OCI-M1 (cell line): Measurements from ENCODE around the gene IQCM.
"Not testable (repeated sequence)": the region's sequence is repeated elsewhere in the genome, so short reads cannot be mapped to it uniquely, and the experiment has no call there.

Experiments
- DNase-seq: peaks from one replicate; lab custom pipeline; 2025; lab: John Stamatoyannopoulos, UW

Gene IQCM

GRCh38 chr4:149584722-149585121, 230.9 kb downstream of the IQCM start:
- peak; percentile 27 for DNase-seq

- peak; percentile 12 for DNase-seq
Observed at GRCh38 chr4:149574971-149575370, 240.7 kb downstream of the IQCM start.

GRCh38 chr4:149572716-149573115, 242.9 kb downstream of the IQCM start:
- DNase-seq, result no peak

- DNase-seq, result no peak
Observed at GRCh38 chr4:149555799-149556198, 259.8 kb downstream of the IQCM start.

- no peak for DNase-seq
Observed at GRCh38 chr4:149555146-149555545, 260.5 kb downstream of the IQCM start.

- DNase-seq, result no peak
Observed at GRCh38 chr4:149553959-149554520, 261.6 kb downstream of the IQCM start.

GRCh38 chr4:149552601-149553000, 263.0 kb downstream of the IQCM start:
- DNase-seq, result no peak

- DNase-seq, result peak; percentile 81
Observed at GRCh38 chr4:149549911-149550310, 265.7 kb downstream of the IQCM start.

GRCh38 chr4:149534779-149535178, 280.9 kb downstream of the IQCM start:
- DNase-seq, result no peak

- peak; percentile 87 for DNase-seq
Observed at GRCh38 chr4:149531861-149532260, 283.8 kb downstream of the IQCM start.

GRCh38 chr4:149523039-149523438, 292.6 kb downstream of the IQCM start:
- no peak for DNase-seq

GRCh38 chr4:149521611-149522425, 293.8 kb downstream of the IQCM start:
- DNase-seq, result no peak

GRCh38 chr4:149518471-149518870, 297.2 kb downstream of the IQCM start:
- no peak for DNase-seq

GRCh38 chr4:149513081-149513480, 302.6 kb downstream of the IQCM start:
- no peak for DNase-seq

- no peak for DNase-seq
Observed at GRCh38 chr4:149512501-149512900, 303.1 kb downstream of the IQCM start.

GRCh38 chr4:149511558-149512298, 303.9 kb downstream of the IQCM start:
- DNase-seq, result no peak

GRCh38 chr4:149507309-149507708, 308.3 kb downstream of the IQCM start:
- DNase-seq, result not testable (repeated sequence)

- DNase-seq, result no peak
Observed at GRCh38 chr4:149500806-149501205, 314.8 kb downstream of the IQCM start.

- no peak for DNase-seq
Observed at GRCh38 chr4:149499726-149500125, 315.9 kb downstream of the IQCM start.

- DNase-seq, result peak; percentile 81
Observed at GRCh38 chr4:149498246-149498645, 317.4 kb downstream of the IQCM start.

GRCh38 chr4:149493492-149493891, 322.2 kb downstream of the IQCM start:
- DNase-seq, result no peak

- DNase-seq, result no peak
Observed at GRCh38 chr4:149489321-149489720, 326.3 kb downstream of the IQCM start.

- no peak for DNase-seq
Observed at GRCh38 chr4:149486861-149487260, 328.8 kb downstream of the IQCM start.
